ENCODE results near the gene LSM12.

LSM12 gene

GRCh38 chr17:44082256-44082927, 15.9 kb upstream of the LSM12 start:
- TF ChIP-seq CTCF (IDR thresholded peaks at IDR 0.05; ENCODE audit: low read depth, low read length): no peak

GRCh38 chr17:44081681-44082080, 15.2 kb upstream of the LSM12 start:
- no peak for DNase-seq (ENCODE audit: low read depth, low spot score)
- no peak overlapping the region for H3K4me3 ChIP-seq (ENCODE audit: low read depth, low read length)
- in situ Hi-C loops (cut with HindIII; ENCODE audit: low sequenced_read_pairs): no loop called here
- TF ChIP-seq CTCF (IDR thresholded peaks at IDR 0.05; ENCODE audit: low read depth, low read length): no peak

More at GRCh38 chr17:44082256-44082927, 15.9 kb upstream of the LSM12 start:
- no peak overlapping the region for H3K4me3 ChIP-seq (ENCODE audit: low read depth, low read length)
- in situ Hi-C loops (cut with HindIII; ENCODE audit: low sequenced_read_pairs): no loop called here
- no peak for DNase-seq (ENCODE audit: low read depth, low spot score)

- TF ChIP-seq CTCF (IDR thresholded peaks at IDR 0.05; ENCODE audit: low read depth, low read length): no peak
- DNase-seq (ENCODE audit: low read depth, low spot score): no peak
- no peak overlapping the region for H3K4me3 ChIP-seq (ENCODE audit: low read depth, low read length)
- in situ Hi-C loops (cut with HindIII; ENCODE audit: low sequenced_read_pairs): no loop called here
Measured at GRCh38 chr17:44079877-44080821, 13.7 kb upstream of the LSM12 start.

- DNase-seq (ENCODE audit: low read depth, low spot score): no peak
- in situ Hi-C loops (cut with HindIII; ENCODE audit: low sequenced_read_pairs): no loop called here
- TF ChIP-seq CTCF (IDR thresholded peaks at IDR 0.05; ENCODE audit: low read depth, low read length): no peak
- no peak overlapping the region for H3K4me3 ChIP-seq (ENCODE audit: low read depth, low read length)
Measured at GRCh38 chr17:44078412-44078811, 11.9 kb upstream of the LSM12 start.

GRCh38 chr17:44077595-44077909, 11.1 kb upstream of the LSM12 start:
- in situ Hi-C loops (cut with HindIII; ENCODE audit: low sequenced_read_pairs): no loop called here
- no peak for TF ChIP-seq CTCF (IDR thresholded peaks at IDR 0.05; ENCODE audit: low read depth, low read length)
- no peak for DNase-seq (ENCODE audit: low read depth, low spot score)
- no peak overlapping the region for H3K4me3 ChIP-seq (ENCODE audit: low read depth, low read length)

GRCh38 chr17:44076716-44077594, 10.5 kb upstream of the LSM12 start:
- TF ChIP-seq CTCF (IDR thresholded peaks at IDR 0.05; ENCODE audit: low read depth, low read length): no peak
- no peak overlapping the region for H3K4me3 ChIP-seq (ENCODE audit: low read depth, low read length)
- DNase-seq (ENCODE audit: low read depth, low spot score): no peak
- in situ Hi-C loops (cut with HindIII; ENCODE audit: low sequenced_read_pairs): no loop called here
